ENCODE data around the gene INIP. TPM values are rescaled to one million over a fixed set of nuclear protein-coding genes. Genes with fewer than 3 reads are reported as not detected.

Gene INIP
- total RNA-seq, 1 experiment from 2014 or later: 16.0 TPM

DNA sequence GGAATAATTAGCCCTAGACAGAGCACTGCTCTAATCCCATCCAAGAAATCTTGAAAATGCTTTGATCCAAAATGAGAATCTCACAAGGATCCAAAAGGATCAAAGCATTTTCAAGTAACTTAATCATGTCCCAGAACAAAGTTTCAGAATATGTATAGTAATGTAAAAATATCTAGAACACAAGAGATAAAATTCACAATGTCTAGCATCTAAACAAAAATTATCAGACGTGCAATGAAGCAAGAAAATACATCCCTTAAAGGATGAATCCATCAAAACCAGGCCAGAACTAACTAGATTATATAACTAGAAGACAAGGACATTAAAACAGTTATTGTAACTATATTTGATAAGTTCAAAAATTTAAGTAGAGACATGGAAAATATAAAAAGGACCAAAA lies 69.3 kb downstream of the INIP start:
- ChIA-PET CTCF (no interaction called here), POLR2A (no interaction called here)
- Mint-ChIP-seq H3K27ac (no peak overlapping the region), H3K9me3 (peaks cover 29% of the 10 kb centered on the region), H3K36me3 (peaks cover 34% of the 10 kb centered on the region), H3K27me3 (ENCODE audit: low read depth) (no peaks in the 10 kb centered on the region; the same call in 1 of the 2 replicates), H3K4me3 (no peak overlapping the region), H3K4me1 (peaks cover 18% of the 10 kb centered on the region)
- DNase-seq (ENCODE audit: low spot score): no peak
- ATAC-seq: no peak
- TF ChIP-seq ETV6 (CRISPR knock-in tag; IDR thresholded peaks at IDR 0.05): no peak
- no peak for TF ChIP-seq RORB (CRISPR knock-in tag; IDR thresholded peaks at IDR 0.05)
- TF ChIP-seq SP1 (CRISPR knock-in tag; conservative IDR thresholded peaks at IDR 0.05): no peak
- TF ChIP-seq, protein P1, sequence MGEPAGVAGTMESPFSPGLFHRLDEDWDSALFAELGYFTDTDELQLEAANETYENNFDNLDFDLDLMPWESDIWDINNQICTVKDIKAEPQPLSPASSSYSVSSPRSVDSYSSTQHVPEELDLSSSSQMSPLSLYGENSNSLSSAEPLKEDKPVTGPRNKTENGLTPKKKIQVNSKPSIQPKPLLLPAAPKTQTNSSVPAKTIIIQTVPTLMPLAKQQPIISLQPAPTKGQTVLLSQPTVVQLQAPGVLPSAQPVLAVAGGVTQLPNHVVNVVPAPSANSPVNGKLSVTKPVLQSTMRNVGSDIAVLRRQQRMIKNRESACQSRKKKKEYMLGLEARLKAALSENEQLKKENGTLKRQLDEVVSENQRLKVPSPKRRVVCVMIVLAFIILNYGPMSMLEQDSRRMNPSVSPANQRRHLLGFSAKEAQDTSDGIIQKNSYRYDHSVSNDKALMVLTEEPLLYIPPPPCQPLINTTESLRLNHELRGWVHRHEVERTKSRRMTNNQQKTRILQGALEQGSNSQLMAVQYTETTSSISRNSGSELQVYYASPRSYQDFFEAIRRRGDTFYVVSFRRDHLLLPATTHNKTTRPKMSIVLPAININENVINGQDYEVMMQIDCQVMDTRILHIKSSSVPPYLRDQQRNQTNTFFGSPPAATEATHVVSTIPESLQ (CRISPR knock-in tag; IDR thresholded peaks at IDR 0.05): no peak
- TF ChIP-seq NFATC4 (CRISPR knock-in tag; IDR thresholded peaks at IDR 0.05): no peak
- TF ChIP-seq, protein P2, sequence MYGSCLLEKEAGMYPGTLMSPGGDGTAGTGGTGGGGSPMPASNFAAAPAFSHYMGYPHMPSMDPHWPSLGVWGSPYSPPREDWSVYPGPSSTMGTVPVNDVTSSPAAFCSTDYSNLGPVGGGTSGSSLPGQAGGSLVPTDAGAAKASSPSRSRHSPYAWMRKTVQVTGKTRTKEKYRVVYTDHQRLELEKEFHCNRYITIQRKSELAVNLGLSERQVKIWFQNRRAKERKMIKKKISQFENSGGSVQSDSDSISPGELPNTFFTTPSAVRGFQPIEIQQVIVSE (CRISPR knock-in tag; IDR thresholded peaks at IDR 0.05; ENCODE audit: borderline replicate concordance): no peak
- TF ChIP-seq ELF4 (CRISPR knock-in tag; IDR thresholded peaks at IDR 0.05; ENCODE audit: low read depth): no peak
- TF ChIP-seq ZNF232 (CRISPR knock-in tag; IDR thresholded peaks at IDR 0.05): no peak
- TF ChIP-seq, protein P3, sequence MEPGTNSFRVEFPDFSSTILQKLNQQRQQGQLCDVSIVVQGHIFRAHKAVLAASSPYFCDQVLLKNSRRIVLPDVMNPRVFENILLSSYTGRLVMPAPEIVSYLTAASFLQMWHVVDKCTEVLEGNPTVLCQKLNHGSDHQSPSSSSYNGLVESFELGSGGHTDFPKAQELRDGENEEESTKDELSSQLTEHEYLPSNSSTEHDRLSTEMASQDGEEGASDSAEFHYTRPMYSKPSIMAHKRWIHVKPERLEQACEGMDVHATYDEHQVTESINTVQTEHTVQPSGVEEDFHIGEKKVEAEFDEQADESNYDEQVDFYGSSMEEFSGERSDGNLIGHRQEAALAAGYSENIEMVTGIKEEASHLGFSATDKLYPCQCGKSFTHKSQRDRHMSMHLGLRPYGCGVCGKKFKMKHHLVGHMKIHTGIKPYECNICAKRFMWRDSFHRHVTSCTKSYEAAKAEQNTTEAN (CRISPR knock-in tag; IDR thresholded peaks at IDR 0.05): no peak
- TF ChIP-seq AR (CRISPR knock-in tag; IDR thresholded peaks at IDR 0.05): no peak

DNA sequence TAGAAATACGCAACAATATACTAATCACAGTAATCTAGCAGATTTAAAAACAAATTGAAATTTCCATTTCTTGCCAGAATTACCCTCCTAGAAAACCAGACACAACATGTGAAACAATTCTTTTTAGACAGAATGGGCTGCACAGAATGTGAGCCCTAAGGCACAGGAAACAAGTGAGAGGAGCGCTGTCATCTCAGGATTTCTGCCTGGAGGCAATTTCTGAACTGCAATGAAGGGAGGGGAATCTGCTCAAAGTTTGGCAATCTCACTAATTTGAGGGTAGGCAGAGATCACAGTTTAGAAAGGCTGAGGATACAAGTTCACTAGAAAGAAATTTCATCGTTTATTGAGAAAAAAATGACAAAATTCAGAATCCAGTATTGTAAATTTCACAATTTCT lies 70.3 kb downstream of the INIP start:
- H3K36me3 Mint-ChIP-seq: peaks cover 34% of the 10 kb centered on the region

More for the DNA sequence above, 70.3 kb downstream of the INIP start:
- Mint-ChIP-seq H3K27me3 (ENCODE audit: low read depth) (no peaks in the 10 kb centered on the region; the same call in 1 of the 2 replicates), H3K4me3 (no peak overlapping the region), H3K4me1 (peaks cover 7% of the 10 kb centered on the region), H3K27ac (no peak overlapping the region), H3K9me3 (peaks cover 29% of the 10 kb centered on the region)
- ATAC-seq (no peak), DNase-seq (ENCODE audit: low spot score) (no peak)
- ChIA-PET CTCF (no interaction called here), POLR2A (no interaction called here)
- no peak for TF ChIP-seq SOX15 (CRISPR knock-in tag; IDR thresholded peaks at IDR 0.05)
- TF ChIP-seq CREM (CRISPR knock-in tag; IDR thresholded peaks at IDR 0.05): no peak
- TF ChIP-seq ZNF317 (CRISPR knock-in tag; IDR thresholded peaks at IDR 0.05; ENCODE audit: borderline replicate concordance, low read depth): no peak
- TF ChIP-seq, protein P4, sequence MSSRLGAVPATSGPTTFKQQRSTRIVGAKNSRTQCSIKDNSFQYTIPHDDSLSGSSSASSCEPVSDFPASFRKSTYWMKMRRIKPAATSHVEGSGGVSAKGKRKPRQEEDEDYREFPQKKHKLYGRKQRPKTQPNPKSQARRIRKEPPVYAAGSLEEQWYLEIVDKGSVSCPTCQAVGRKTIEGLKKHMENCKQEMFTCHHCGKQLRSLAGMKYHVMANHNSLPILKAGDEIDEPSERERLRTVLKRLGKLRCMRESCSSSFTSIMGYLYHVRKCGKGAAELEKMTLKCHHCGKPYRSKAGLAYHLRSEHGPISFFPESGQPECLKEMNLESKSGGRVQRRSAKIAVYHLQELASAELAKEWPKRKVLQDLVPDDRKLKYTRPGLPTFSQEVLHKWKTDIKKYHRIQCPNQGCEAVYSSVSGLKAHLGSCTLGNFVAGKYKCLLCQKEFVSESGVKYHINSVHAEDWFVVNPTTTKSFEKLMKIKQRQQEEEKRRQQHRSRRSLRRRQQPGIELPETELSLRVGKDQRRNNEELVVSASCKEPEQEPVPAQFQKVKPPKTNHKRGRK (CRISPR knock-in tag; IDR thresholded peaks at IDR 0.05; ENCODE audit: borderline replicate concordance): no peak
- TF ChIP-seq ZSCAN18 (CRISPR knock-in tag; IDR thresholded peaks at IDR 0.05): no peak
- no peak for TF ChIP-seq SMAD4 (CRISPR knock-in tag; IDR thresholded peaks at IDR 0.05)
- no peak for TF ChIP-seq GABPB1 (CRISPR knock-in tag; IDR thresholded peaks at IDR 0.05)
- TF ChIP-seq MXD4 (CRISPR knock-in tag; IDR thresholded peaks at IDR 0.05; ENCODE audit: borderline replicate concordance): no peak
- TF ChIP-seq PRRX2 (CRISPR knock-in tag; IDR thresholded peaks at IDR 0.05): no peak
- TF ChIP-seq GRHL2 (CRISPR knock-in tag; IDR thresholded peaks at IDR 0.05; ENCODE audit: insufficient replicate concordance, severe bottlenecking): no peak
- TF ChIP-seq TEAD1 (CRISPR knock-in tag; IDR thresholded peaks at IDR 0.05): no peak
- TF ChIP-seq ZMAT4 (CRISPR knock-in tag; IDR thresholded peaks at IDR 0.05): no peak
- no peak for TF ChIP-seq CREB1 (CRISPR knock-in tag; IDR thresholded peaks at IDR 0.05)
- TF ChIP-seq NFYB (CRISPR knock-in tag; conservative IDR thresholded peaks at IDR 0.05; ENCODE audit: low read depth): no peak
- TF ChIP-seq OVOL2 (CRISPR knock-in tag; IDR thresholded peaks at IDR 0.05; ENCODE audit: borderline replicate concordance): no peak
